GM12874 (cell line): ENCODE data around the gene DVL1.

Experiments
- TF ChIP-seq, protein P1 (sequence below): IDR thresholded peaks from 2 replicates; pipeline ENCODE4 v1.5.1; 2011; ENCODE audit warnings: low read depth, mild to moderate bottlenecking, control low read depth, low read length, moderate library complexity; ENCODE audit not compliant: insufficient read depth

The DVL1 gene

DNA sequence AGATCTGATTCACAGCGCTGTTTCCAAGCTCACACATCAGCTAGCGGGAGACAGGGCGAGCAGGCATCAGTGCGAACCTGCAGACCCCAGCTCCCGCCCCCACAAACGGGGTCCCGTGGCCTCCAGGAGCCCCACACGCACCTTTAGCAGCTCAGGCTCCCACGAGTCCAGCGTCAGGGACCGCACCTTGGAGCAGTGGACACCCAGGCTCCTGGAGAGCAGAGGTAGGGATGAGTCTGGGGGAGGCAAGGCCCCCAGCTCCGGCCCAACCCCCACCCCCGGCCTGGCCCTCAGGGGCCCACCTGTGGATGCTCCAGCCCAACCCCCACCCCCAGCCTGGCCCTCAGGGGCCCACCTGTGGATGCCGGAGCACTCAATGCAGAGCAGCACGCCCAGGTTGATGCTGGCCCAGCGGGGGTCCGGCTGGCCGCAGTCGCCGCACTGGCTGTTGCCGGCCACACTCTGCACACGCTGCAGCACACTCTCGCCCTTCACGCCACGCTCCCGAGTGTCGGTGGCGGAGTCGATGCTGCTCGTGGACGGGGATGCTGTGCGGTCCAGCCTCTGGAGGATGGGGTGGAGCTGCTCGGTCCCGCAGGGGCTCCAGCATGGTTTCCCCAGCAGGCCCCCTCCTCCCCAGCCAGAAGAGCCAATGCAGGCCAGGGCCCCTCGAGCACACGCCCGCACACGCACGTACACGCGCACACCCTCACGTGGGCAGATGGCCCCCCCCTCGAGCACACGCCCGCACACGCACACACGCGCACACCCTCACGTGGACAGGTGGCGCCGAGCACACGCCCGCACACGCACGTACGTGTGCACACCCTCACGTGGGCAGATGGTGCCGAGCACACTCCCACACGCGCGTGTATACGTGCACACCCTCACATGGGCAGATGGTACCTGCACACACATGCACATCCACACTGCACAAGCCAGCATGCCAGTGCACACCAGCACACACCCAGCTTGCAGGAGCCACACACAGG lies 52.9 kb downstream of the DVL1 start:
- TF ChIP-seq, protein P1, sequence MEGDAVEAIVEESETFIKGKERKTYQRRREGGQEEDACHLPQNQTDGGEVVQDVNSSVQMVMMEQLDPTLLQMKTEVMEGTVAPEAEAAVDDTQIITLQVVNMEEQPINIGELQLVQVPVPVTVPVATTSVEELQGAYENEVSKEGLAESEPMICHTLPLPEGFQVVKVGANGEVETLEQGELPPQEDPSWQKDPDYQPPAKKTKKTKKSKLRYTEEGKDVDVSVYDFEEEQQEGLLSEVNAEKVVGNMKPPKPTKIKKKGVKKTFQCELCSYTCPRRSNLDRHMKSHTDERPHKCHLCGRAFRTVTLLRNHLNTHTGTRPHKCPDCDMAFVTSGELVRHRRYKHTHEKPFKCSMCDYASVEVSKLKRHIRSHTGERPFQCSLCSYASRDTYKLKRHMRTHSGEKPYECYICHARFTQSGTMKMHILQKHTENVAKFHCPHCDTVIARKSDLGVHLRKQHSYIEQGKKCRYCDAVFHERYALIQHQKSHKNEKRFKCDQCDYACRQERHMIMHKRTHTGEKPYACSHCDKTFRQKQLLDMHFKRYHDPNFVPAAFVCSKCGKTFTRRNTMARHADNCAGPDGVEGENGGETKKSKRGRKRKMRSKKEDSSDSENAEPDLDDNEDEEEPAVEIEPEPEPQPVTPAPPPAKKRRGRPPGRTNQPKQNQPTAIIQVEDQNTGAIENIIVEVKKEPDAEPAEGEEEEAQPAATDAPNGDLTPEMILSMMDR: no peak

DNA sequence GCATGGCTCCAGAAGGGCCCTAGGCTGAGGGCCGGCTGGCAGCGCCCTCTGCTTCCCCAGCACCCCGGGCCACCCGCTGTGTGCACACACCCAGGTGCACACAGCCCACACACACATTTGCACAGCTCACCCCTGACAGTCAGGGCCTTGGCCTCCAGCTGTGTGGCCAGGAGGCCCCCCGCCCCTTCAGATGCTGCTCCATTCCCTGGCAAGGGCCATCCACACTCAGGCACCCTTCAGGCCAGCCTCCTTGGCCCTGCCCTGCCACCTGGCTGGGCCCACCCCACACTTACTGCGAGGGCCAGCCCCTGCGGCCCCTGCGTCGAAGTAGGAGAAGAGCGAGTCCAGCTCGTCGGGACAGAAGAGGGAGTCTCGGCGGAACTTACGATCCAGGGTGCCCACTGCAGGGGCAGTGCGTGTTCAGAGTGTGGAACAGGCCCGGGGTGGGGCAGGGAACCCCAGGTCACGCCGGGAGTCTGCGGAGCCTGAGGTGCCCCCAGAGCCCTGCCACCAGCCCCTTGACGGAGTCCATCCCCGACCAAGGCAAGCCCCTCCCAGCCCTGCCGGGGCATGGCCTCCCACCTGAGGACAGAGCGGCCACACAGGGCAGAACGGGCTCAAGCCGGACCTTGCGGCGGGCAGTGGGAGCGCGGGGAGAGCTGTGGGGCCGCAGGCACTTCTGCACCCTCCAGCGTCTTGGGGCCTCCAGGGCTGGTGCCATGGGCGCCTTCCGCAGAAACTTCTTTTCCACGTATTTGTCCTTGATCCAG lies 53.9 kb downstream of the DVL1 start:
- TF ChIP-seq, protein P1: no peak

DNA sequence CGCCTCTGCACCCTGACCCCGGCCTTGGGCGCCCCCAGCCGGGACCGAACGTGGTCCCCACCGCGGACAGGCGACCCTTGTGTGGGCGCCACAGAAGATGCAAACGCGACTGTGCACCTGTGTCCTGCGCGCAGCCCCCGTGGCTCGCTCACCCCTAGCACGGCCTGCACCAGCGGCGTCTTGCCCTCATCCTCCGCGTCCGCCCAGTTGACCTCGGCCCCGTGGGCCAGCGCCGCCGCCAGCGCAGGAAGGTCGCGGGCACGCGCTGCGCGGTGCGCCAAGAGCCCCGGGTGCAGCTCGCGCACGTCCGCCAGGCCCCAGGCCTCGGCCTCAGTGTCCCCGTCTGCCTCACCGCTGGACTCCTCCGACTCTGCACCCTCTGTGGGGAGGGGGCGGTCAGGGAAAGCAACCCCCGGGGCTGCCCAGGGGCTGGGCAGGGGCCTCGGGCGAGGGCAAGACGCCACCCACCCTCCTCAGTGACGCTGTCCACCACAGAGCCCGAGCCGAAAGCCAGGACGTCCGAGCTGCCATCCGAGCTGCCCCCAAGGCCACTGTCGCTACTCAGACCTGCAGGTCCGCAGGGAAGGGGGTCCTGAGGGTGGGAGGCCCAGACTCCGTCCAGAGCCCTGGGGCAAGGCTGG lies 54.8 kb downstream of the DVL1 start:
- TF ChIP-seq, protein P1: no peak

DNA sequence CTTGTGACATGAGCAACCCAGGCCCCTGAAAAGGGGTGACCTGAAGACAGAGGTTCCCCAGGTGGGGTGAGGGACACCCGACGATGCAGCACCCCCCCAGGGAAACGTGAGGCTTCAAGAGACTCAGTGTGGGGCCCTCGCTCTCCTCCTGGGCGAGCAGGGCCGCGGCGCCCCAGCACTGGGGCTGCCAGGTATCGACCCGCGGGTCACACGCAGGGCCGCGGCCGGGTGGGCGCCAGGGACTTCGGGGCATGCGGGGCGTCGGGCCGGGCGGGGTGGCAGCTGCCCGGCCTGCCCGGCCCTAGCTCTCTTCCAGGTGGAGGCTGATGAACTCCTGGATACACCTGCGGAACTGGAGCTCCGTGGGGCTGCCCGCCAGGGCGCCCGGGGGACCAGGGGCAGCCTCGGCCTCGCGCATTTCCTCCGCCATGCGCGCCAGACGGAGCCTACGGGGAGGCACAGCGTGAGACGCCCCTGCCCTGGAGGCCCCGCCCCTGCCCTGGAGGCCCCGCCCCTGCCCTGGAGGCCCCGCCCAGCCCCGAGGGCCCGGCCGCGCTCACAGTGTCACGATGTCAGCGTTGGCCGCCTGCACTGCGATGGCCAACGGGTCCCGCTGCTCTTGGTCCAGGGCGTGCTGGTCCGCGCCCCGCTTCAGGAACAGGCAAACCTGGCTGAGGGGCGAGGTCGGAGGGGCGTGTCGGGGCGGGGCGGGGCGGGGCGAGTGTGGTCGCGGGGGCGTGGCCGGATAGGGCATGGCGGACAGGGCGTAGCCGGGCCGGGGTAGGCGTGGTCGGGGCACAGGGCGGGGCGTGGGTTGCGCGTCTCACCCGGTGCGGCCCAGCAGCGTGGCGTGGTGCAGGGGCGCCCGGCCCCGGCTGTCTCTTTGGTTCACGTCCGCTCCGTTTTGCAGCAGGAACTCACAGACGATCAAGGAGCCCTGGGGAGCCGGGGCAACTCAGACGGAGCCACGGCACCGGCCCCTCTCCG lies 55.7 kb downstream of the DVL1 start:
- TF ChIP-seq, protein P1: no peak

DNA sequence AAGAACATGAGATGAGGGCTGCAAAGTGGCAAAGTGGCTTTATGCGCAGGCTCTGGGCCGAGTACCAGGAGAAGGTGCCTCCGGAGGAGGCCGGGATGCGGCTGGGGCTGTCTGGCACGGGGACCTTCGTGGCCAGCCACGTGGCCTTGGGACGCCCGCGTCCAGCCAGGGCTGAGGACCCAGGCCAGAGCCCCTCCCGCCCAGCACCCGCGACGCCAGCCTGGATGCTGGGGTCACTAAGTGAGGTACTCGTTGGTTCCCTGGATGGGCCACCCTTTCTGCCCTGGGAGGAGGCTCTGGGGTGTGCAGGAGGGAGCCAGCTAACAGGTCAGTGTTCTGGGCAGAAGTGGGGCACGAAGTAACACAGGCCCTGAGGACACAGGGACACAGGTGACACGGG lies 56.4 kb downstream of the DVL1 start:
- TF ChIP-seq, protein P1: no peak

DNA sequence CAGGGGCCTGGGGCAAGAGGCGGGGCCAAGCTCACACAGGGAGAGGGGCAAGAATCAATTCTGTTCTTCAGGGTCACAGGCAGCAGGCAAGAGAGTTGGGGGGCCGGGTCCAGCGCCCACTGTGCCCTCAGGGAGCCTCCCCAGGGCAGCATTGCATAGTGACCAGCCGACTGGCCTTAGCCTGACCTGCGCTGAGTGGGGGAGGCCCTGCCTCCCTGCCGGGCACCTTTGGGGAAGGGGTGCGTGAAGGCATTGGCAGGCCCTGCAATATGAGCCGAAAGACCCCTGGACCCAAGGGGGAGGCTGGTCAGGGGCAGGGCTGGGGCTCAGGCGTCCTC lies 56.8 kb downstream of the DVL1 start:
- TF ChIP-seq, protein P1: no peak
